GM19455 (cell line): ENCODE measurements around the gene PEMT.

ENCODE experiments used
- ATAC-seq: cut with Tn5 transposase; IDR thresholded peaks from one replicate; pipeline ENCODE4 v1.9.1; 2021; ENCODE audit not compliant: unreplicated experiment

Gene PEMT

GRCh38 chr17:17460038-17460437, 131.5 kb downstream of the PEMT start:
- no peak for ATAC-seq

- ATAC-seq = no peak
These were observed 133.8 kb downstream of the PEMT start for GRCh38 chr17:17457680-17458079.

GRCh38 chr17:17456251-17456650, 135.3 kb downstream of the PEMT start:
- no peak for ATAC-seq
